HG03060 (cell line): ENCODE results near the gene PVALB.
A peak's percentile ranks its signal among the peaks of the same experiment; 100 is the strongest.

Source experiments
- ATAC-seq: cut with Tn5 transposase; IDR thresholded peaks from one replicate; pipeline ENCODE4 v1.9.1; 2021; ENCODE audit warnings: low read depth, moderate number of reproducible peaks; ENCODE audit not compliant: unreplicated experiment

Gene PVALB, protein sequence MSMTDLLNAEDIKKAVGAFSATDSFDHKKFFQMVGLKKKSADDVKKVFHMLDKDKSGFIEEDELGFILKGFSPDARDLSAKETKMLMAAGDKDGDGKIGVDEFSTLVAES

DNA sequence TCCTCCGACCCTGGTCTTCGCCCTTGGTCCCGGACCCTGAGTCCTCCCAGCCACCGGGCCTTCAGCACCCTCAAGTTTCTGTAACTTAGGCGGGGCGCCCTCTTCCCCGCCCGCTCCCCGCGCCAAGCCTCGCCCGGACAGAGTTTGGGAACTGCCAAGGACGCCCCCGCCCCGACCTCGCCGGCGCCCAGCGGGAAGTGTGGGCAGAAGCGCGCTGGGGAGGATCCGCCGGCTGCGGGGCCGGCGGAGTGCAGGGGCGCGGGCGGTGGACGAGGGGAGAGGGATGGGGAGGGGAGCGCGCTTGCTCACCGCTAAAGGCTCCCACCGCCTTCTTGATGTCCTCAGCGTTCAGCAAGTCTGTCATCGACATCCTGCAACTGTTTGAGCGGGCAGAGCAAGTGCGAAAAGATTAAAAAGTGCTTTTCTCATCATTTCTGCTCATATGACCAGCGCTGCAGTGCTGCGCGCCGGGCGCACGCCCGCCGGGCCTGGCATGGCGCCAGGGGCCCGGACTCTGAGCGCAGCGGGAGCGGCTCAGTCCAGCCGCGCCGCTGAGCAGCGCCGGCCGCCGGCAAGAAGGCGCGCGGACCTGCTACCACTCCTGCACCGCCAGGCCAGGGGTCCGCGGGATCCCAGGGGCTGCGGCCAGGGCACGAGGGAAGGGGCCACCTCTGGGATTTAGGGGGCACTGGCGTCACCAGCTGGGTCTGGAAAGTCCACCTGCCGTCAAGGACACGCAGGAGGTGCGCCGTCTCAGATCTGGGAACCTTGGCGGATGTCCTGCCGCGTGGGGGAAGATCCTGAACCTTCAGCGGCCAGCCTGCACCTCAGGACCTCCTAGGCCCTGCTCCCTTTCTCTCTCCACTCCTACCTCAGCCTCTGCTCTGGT is at the start of gene PVALB:
Gene PVALB (minus strand): TSS at position 400 of the 889 bp plus-strand sequence. CDS start 30 bp downstream, at position 370.
- ATAC-seq, result no peak

DNA sequence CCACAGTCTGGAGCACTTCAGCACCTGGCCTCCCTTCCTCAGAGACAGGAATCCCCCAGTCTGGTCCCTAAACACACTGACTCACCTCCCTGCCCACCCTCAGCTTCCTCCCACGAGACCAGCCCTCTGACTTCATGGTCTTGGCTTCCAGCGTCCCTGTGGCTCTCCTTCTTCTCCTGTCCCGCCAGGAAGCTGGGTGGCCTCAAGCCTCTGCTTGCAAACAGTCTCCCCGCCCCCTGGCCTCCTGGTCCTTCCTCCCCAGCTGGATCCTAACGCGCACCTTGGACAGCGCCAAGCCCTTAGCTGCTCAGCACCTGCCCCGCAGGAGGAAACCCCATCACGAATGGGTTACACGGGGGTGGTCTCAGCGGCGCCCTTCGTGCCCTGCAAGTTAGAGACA is 48.5 kb upstream of the PVALB start:
- no peak for ATAC-seq

DNA sequence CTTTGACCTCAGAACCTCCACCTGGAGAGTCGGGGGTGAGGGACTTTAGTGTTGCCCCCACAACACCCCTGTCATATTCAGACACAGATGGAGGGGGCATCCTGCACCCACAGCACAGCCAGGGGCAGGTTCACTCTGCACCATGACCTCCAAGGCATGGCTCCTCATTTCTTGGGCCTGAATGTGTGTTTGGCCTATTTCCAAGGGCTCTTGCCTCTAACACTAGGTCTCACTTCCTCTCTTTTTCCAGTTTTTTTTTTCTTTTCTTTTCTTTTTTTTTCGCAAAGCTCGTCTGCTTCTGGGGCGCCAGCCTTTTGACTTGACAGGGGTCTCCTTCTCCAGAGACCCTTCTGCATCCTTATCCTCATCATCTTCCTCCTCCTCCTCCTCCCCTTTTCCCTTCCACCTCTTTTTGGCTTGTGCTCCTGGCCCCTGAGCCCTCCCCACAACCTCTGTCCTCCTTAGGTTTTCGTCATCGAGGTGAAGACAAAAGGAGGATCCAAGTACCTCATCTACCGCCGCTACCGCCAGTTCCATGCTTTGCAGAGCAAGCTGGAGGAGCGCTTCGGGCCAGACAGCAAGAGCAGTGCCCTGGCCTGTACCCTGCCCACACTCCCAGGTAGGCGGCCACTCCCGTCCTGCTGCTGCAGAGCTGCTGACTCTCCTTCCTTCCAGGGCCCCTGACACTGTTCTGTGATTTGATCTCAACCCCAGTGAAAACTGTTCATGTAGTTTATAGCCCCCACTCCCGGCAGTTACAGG is 47.8 kb upstream of the PVALB start:
- no peak for ATAC-seq

DNA sequence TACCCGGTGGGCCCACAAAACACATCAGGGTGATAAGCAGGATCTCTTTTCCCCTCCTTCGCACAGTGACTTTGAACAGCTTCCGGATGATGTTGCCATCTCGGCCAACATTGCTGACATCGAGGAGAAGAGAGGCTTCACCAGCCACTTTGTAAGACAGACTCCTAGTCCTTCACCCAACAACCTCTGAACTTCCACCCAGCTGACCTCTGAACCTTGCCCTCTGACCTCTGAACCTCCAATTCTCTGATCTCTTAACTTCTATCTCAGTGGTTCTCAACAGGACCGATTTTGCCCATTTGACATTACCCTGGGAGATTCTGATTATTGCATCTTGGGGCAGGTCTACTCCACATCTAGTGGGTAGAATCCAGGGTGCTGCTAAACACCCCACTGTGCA is 47.1 kb upstream of the PVALB start:
- ATAC-seq, result no peak

DNA sequence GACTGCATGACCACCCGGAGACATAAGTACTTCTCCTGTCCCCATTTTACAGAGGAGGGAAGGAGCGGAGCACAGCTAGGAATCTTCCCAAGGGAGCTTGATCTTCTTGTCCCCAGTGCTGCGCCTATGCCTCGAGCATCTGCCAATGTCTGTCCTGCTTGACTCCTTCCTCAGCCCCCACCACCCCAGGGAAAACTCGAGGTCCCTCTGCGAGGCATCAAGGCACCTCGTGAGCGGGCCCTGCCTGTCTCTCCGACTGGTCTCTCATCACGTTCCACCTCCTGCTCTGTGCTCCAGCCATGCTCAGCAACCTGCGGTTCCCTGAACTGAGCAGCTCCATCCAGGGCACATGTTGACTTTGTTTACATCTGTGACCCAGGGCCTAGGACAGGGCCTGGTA is 46.4 kb upstream of the PVALB start:
- ATAC-seq, result no peak

DNA sequence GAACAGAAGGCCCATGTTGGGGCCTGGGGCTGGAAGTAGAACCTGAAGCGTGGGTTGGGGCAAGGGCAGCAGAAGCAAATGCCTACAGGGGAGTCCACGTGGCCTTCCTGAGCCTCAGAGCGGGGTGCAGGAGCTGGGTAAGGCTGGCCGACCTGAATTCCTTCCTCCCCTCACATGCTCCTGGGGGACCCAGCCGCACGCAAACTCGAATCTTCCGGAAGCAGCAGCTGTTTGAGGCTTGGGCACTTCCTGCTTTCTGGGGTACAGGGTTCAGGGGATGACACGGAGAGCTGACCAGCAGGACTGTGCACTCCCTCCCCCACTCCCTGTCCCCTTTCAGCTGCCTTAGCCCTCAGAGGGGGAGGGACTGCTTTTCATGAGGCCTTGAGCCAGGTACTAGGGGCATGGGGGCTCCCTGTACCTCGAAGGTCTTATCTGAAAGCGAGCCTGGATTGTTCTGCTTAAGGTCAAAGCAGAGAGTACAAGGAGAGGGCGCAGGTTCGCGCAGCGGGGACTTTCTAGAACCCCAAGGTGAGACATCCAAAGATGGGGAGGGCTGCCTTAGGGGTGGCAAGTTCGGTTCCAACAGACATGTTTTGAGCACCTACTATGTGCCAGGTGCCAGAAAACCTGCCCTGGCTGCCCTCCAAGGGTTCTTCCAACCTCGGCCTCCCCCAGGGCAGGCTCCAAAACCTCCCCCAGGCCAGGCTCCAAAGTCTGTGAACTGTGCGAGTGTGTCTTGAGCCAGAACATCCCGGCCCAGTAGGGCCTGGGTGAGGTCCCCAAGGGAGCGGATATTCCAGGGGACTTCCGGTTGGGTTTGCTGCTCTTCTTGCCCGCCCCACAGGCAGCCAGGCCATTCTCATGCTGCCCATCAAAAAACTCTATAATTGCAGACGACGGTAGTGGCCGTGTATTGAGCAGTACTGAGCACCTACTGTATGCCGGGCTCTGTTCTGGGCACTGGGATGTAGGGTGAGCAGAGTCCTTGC is 45.7 kb upstream of the PVALB start:
- ATAC-seq, result no peak

DNA sequence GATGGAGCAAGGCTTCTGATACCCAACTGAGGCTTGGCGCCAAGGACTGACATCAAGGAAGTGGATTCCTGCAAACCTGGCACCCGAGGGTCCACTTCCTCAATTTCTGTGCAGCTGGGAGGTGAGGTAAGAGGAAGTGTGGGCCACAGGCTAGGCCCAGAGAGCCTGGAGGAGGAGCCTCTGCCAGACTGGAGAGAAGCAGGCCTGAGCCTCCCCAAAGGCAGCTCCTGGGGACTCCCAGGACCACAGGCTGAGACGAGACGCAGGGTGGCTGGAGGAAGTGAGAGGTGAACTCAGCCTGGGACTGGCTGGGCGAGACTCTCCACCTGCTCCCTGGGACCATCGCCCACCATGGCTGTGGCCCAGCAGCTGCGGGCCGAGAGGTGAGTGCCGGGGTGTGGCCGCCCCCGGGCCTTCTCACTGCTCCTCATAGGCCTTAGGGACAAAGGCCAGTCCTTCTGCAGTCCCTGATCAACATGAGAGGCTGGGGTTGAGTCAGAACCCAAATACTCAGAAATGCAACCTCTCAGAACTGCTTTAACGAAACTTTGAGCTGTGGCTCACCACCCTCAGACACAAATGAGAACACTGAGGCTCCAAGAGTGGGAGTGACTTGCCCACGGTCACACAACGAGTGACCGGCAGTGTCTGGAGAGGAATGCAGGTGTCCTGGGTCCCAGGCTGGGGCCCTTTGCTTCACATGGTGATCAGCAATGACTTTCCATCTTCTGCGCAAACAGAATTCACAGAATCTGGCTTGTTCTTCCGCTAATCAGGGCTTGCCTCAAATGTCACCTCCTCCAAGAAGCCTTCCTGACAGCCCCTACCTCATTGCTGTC is 44.2 kb upstream of the PVALB start, which contains the start of gene NCF4:
Gene NCF4 (plus strand): TSS at position 186 of the 839 bp plus-strand sequence. CDS start 166 bp downstream, at position 352.
- peak; percentile 39 for ATAC-seq

DNA sequence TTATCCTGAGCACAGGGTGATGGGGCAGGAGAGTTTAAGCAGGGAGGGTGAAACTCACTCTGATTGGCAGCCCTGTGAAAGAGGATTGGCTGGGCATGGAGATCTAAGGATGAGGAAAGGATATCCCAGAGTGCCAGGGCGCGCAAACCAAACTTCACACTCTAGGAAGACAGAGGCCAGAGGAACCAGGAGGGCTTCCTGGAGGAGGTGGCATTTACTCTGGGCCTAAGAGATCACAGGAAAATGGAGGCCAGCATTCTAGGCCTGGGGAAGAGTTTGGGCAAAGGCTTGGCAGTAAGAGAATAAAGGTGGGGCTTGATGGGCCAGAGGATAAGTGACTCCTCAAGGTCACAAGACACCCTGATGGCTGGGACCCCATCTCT is 43.6 kb upstream of the PVALB start:
- no peak for ATAC-seq

DNA sequence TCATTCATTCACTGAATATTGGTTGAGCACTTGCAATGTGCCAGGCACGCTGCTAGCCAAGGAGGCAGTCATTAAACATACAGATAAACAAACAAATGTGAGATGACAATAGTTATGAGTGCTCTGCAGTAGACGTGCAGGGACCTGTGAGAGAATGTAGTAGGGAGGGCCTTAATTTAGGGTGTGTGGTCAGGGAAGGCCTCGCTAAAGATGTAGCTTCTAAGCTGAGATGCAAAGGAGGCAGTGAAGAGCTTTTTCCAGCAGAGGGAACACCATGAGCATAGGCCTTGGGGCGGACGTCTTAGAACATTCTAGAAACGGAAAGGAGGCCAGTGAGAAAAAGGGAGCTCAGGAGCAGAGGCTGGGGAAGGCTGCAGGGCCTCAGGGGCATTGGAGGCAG is 43.2 kb upstream of the PVALB start:
- ATAC-seq, result no peak

DNA sequence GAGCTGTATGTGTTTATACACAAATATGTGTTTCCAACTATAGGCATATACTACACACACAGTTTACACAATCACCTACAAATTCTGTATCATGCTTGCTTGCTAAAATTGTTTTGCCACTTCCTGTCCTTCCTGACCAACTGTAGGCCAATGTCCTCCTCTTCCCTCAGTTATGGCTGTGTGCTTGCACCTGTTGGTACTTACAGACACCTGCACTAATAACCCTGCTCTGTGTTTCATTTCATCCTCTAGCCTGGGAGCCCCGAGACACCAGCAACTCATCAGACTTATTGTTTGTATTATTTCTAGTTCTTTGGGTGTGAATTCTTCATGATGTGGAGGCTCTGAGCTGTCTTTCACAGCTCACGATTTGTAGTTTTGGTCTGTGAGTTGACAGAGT is 42.1 kb upstream of the PVALB start:
- ATAC-seq, result no peak

DNA sequence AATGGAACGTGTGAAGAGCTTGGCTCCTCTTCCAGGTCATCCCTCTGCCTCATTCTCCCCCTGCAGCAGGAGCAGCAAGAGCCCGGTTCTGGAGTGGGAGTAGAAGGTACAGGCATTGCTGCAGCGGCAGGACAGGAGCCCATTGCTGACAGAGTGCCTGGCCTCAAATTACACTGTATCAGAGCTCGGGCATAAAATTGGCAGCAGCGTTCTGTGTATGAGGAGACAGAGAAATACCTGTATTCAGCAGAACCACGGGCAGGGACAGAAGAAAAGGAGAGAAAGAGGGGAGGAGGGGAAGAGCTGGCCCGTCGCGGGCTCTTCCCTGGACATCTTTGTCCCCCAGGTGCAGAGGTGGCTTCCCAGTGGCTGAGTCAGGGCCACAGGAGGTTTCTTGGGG is 41.3 kb upstream of the PVALB start:
- no peak for ATAC-seq

DNA sequence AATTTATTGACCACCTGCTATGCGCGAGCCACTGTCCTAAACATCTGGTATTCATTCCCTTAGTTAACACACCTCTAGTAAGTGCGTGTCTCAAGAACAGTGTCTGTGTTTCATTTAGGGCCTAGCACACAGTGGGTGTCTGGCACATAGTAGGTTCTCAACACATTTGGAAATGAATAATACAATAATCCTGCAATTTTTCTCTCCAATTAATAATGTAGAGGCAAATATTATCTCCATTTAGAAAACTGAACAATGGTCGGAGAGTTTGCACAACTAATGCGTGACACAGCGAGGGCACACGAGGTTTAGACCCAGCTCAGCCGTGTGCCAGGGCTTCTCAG is 39.9 kb upstream of the PVALB start:
- no peak for ATAC-seq

DNA sequence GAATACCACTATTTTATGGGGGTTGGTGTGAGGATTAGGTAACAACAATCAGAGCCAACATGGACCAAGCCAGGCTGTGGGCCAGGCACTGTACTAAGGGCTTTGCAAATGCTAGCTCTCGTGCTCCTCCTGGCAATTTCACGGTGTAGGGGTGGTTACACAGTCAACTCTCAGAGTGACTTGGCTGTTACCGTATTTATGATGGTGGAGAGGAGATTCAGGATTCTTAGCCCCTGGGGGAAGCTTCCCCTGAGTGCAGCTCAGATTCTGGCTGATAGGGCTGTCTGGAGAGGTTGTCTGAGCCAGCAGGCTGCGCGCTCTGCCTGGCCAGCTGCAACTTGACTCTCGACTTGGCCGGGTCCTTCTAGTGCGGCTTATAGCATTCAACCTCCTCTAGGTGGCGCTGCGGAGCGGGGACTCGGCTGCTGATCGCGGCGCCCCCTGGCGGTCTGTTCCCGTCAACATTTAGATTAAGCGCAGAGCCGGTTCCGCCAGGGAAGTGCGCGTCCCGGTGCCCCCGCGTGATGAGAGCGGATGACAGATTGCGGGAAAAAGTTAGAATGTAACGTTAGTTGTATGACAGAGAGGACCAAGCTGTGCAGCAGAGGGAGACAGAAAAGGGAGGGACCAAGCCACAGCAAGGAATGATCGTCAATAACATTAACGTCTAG is 39.4 kb upstream of the PVALB start:
- no peak for ATAC-seq

DNA sequence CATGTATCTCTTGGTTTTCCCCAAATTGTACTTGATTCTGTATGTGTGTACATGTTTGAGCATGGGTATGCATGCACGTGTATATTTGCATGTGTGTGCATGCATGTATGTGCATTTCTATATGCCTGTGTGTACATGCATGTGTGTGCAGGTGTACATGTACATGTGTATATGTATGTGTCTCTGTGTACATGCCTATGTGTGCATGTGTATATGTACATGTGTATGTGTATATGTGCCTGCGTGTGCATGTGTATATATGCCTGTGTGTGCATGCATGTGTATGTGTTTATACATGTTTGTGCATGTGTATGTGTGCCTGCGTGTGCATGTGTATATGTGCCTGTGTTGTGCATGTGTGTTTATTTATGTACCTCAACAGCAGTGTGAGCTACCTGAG is 38.6 kb upstream of the PVALB start:
- no peak for ATAC-seq

DNA sequence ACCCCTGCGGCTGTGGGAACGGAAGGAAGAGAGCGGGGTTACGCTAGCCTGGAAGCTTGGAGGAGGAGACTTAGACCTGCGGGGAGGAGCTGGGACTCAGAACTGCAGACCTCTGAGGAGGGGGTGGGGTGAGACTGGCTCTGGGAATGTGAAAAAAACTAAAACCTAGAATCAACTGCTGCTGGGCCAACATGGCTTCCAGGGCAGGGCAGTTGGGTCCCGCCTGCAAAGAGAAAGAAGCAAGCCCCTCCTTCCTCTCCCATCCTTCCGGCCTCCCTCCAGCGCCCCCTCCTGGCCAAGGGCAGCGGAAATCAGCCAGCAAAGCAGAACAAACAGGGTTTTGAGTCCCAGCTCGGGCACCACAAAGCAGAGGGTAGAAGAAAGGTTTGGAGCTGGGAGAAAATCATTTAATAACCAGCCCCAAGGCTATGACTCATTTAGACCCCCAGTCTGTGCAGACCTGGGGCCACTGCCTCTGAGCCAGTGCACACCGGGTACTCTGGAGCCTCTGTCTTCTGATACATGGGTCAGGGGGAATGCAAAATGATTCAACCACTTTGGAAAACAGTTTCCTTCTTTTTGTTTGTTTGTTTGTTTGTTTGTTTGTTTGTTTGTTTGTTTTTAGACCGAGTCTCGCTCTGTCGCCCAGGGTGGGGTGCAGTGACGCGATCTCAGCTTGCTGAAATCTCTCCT is 36.7 kb upstream of the PVALB start:
- ATAC-seq, result no peak

DNA sequence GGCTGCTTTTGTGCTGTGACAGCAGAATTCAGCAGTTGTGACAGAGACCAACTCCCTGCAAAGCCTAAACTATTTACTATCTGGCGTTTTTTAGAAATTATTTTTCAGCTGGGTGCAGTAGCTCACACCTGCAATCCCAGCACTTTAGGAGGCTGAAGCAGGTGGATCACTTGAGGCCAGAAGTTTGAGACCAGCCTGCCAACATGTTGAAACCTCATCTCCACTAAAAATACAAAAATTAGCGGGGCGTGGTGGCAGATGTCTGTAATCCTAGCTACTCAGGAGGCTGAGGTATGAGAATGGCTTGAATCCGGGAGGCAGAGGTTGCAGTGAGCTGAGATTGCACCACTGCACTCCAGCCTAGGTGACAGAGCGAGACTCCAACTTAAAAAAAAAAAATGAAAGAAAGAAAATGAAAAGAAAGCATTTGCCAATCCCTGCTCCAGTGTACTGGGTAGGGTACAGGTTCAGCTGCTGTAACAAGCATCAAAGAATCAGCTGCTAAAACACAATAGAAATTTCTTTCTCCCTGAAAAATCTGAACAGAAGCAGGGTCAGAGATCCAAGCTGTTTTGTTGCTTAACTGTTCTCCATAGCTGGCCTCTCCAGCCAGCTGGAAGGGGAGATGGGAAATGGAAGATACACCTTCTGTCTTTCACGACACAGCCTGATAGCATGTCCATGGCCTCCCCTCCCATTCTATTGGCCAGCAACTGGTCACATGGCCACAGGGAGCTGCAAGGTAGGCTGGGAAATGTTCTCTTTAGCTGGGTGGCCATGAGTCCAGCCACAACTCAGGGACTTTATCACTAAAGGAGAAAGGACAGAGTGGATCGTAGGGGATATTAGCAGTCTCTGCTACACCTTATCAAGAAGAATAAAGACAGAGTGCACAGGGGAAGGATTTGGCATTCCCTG is 35.5 kb upstream of the PVALB start:
- no peak for ATAC-seq

DNA sequence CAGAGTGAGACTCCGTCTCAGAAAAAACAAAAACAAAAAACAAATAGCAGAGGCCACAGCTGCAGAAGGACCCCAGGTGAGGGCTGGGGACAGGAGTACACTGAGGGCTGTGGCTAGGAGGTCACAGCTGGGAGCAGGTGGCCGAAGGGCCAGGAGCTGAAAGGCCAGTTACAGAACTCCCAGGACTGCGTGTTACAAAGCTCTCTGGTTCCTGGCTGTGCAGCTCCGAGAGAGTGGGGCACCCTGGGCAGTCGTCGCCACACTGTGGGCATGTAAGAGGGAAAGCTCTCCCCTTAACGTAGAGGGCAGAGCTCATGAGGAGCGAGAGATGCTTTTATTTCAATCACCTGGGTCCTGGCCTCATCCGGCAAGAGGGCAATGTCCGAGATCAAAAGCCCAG is 33.8 kb upstream of the PVALB start:
- no peak for ATAC-seq
